HG02759 (cell line): Measurements from ENCODE around the gene GRIP1.

Experiments
- ATAC-seq: cut with Tn5 transposase; IDR thresholded peaks from one replicate; pipeline ENCODE4 v1.9.1; 2021; ENCODE audit warnings: mild to moderate bottlenecking, moderate library complexity; ENCODE audit not compliant: unreplicated experiment

The GRIP1 gene

GRCh38 chr12:66692986-66693385 lies 14.1 kb upstream of the GRIP1 start:
- no peak for ATAC-seq

- no peak for ATAC-seq
These were observed 13.3 kb upstream of the GRIP1 start for GRCh38 chr12:66692170-66692569.

- ATAC-seq = peak; percentile 67
These were observed 10.1 kb upstream of the GRIP1 start for GRCh38 chr12:66688846-66689439.

- ATAC-seq = no peak
These were observed 5.3 kb upstream of the GRIP1 start for GRCh38 chr12:66684222-66684621.

GRCh38 chr12:66683822-66684221 lies 4.9 kb upstream of the GRIP1 start:
- no peak for ATAC-seq

GRCh38 chr12:66683073-66683472 lies 4.2 kb upstream of the GRIP1 start:
- no peak for ATAC-seq

- ATAC-seq = no peak
These were observed 697 bp upstream of the GRIP1 start for GRCh38 chr12:66679461-66680084.

GRCh38 chr12:66676241-66676640 lies 2.6 kb downstream of the GRIP1 start:
- no peak for ATAC-seq

- no peak for ATAC-seq
These were observed 4.3 kb downstream of the GRIP1 start for GRCh38 chr12:66674495-66675122.

GRCh38 chr12:66669541-66669940 lies 9.3 kb downstream of the GRIP1 start:
- no peak for ATAC-seq

- no peak for ATAC-seq
These were observed 10.6 kb downstream of the GRIP1 start for GRCh38 chr12:66668311-66668710.

GRCh38 chr12:66667906-66668305 lies 11.0 kb downstream of the GRIP1 start:
- no peak for ATAC-seq

GRCh38 chr12:66666481-66666880 lies 12.4 kb downstream of the GRIP1 start:
- no peak for ATAC-seq

- no peak for ATAC-seq
These were observed 13.4 kb downstream of the GRIP1 start for GRCh38 chr12:66665435-66665985.

GRCh38 chr12:66664076-66664475 lies 14.8 kb downstream of the GRIP1 start:
- no peak for ATAC-seq

- ATAC-seq = no peak
These were observed 15.3 kb downstream of the GRIP1 start for GRCh38 chr12:66663611-66664010.

- ATAC-seq = no peak
These were observed 16.1 kb downstream of the GRIP1 start for GRCh38 chr12:66662729-66663128.

GRCh38 chr12:66662179-66662578 lies 16.7 kb downstream of the GRIP1 start:
- ATAC-seq = no peak

GRCh38 chr12:66661357-66661756 lies 17.5 kb downstream of the GRIP1 start:
- no peak for ATAC-seq

GRCh38 chr12:66653796-66654195 lies 25.1 kb downstream of the GRIP1 start:
- no peak for ATAC-seq

GRCh38 chr12:66648033-66648735 lies 30.7 kb downstream of the GRIP1 start:
- no peak for ATAC-seq
